CD1c-positive myeloid dendritic cell (primary cell): ENCODE measurements around the gene ZSWIM8.
"Not testable (repeated sequence)": the region's sequence is repeated elsewhere in the genome, so short reads cannot be mapped to it uniquely, and the experiment has no call there.

ENCODE experiments used
- DNase-seq: peaks from one replicate; pipeline ENCODE4 v3.0.0-alpha.2; 2016; ENCODE audit errors: extremely low spot score

ZSWIM8 gene

GRCh38 chr10:73772281-73773151 lies 12.9 kb upstream of the ZSWIM8 start:
- DNase-seq: peak; percentile 95

- DNase-seq: no peak
Observed at GRCh38 chr10:73773152-73773879, 12.1 kb upstream of the ZSWIM8 start.

- DNase-seq: no peak
Observed at GRCh38 chr10:73774637-73775036, 10.8 kb upstream of the ZSWIM8 start.

- no peak for DNase-seq
Observed at GRCh38 chr10:73779018-73779417, 6.4 kb upstream of the ZSWIM8 start.

GRCh38 chr10:73779539-73780197 lies 5.7 kb upstream of the ZSWIM8 start:
- no peak for DNase-seq

- DNase-seq: no peak
Observed at GRCh38 chr10:73780301-73780700, 5.1 kb upstream of the ZSWIM8 start.

GRCh38 chr10:73780966-73781365 lies 4.4 kb upstream of the ZSWIM8 start:
- no peak for DNase-seq

GRCh38 chr10:73781548-73781878 lies 3.9 kb upstream of the ZSWIM8 start:
- DNase-seq: no peak

- DNase-seq: peak; percentile 94
Observed at GRCh38 chr10:73781879-73782748, 3.3 kb upstream of the ZSWIM8 start, which contains the start of gene CHCHD1. Gene CHCHD1 (plus strand): TSS chr10:73782048. CDS start chr10:73782076, 28 bp downstream.

GRCh38 chr10:73782749-73783085 lies 2.7 kb upstream of the ZSWIM8 start:
- no peak for DNase-seq

GRCh38 chr10:73785721-73786511 lies 510 bp downstream of the ZSWIM8 start:
- DNase-seq: peak; percentile 30

- no peak for DNase-seq
Observed at GRCh38 chr10:73786512-73786885, 1.1 kb downstream of the ZSWIM8 start.

GRCh38 chr10:73787031-73787800 lies 1.8 kb downstream of the ZSWIM8 start:
- DNase-seq: not testable (repeated sequence)

GRCh38 chr10:73788864-73789658 lies 3.7 kb downstream of the ZSWIM8 start:
- no peak for DNase-seq

GRCh38 chr10:73789659-73790055 lies 4.3 kb downstream of the ZSWIM8 start:
- no peak for DNase-seq

- DNase-seq: no peak
Observed at GRCh38 chr10:73790886-73791625, 5.7 kb downstream of the ZSWIM8 start.

GRCh38 chr10:73791871-73792400 lies 6.5 kb downstream of the ZSWIM8 start:
- no peak for DNase-seq

GRCh38 chr10:73793456-73793855 lies 8.1 kb downstream of the ZSWIM8 start:
- DNase-seq: no peak
